Esophagus squamous epithelium (tissue), 5 donors: Measurements from ENCODE around the gene EML1. TPM values are rescaled to one million over a fixed set of nuclear protein-coding genes. Genes with fewer than 3 reads are reported as not detected.

Experiments
- DNase-seq: peaks from one replicate; lab custom pipeline; 2025; lab: John Stamatoyannopoulos, UW
- H3K27ac ChIP-seq, 4 donors: fragments of 200-600 bp; sonication (generic); one replicate each; pipeline ENCODE4 v1.5.1; 2016 to 2019; ENCODE audit warnings: mild to moderate bottlenecking in 1 of 4
- H3K27me3 ChIP-seq, 4 donors: fragments of 200-600 bp; sonication (generic); 1 replicate in 3 of 4; 2 replicates in 1 of 4; pipeline versions ENCODE4 v1.5.1 to v1.6.0; 2017 to 2021; ENCODE audit warnings: antibody characterized with exemption in 1 of 4
- H3K36me3 ChIP-seq, 3 donors: fragments of 200-600 bp; sonication (generic); one replicate each; pipeline ENCODE4 v1.5.1; 2016 to 2019
- H3K4me1 ChIP-seq, 3 donors: fragments of 200-600 bp; sonication (generic); one replicate each; pipeline ENCODE4 v1.5.1; 2017 to 2019
- H3K4me3 ChIP-seq, 4 donors: fragments of 200-600 bp; sonication (generic); 1 replicate in 3 of 4; 2 replicates in 1 of 4; pipeline ENCODE4 v1.5.1; 2016 to 2019; ENCODE audit warnings: mild to moderate bottlenecking in 2 of 4, moderate library complexity in 1 of 4
- H3K9me3 ChIP-seq, 3 donors: fragments of 200-600 bp; sonication (generic); one replicate each; pipeline ENCODE4 v1.5.1; 2016 to 2019
- CTCF ChIP-seq, 6 experiments: fragments of 450-650 bp in 4 of 6; fragments of 200-600 bp in 2 of 6; sonication (generic) in 2 of 6; IDR thresholded peaks; one replicate each; pipeline ENCODE4 v1.5.1; 2016 to 2019; ENCODE audit warnings: antibody characterized with exemption in 6 of 6, mild to moderate bottlenecking in 4 of 6, moderate library complexity in 4 of 6
- POLR2A ChIP-seq, 4 donors: fragments of 450-650 bp; IDR thresholded peaks; one replicate each; pipeline ENCODE4 v1.6.1; 2017; ENCODE audit warnings: antibody characterized with exemption in 4 of 4, mild to moderate bottlenecking in 4 of 4, moderate library complexity in 3 of 4
- WGBS, 2 donors: methylation state at CpG; one replicate each; pipeline ENCODE4 v1.1.5; 2018; 5-methylcytosine and 5-hydroxymethylcytosine counted together
- intact Hi-C: fragments of 100-400 bp; cut with DNase I; formaldehyde crosslinking; loops from one replicate; pipeline ENCODE4 v1.15.0; 2022
- total RNA-seq, 4 donors: library from RNA; depleted of rRNA; stranded (reverse); fragments of >200 nt; gene quantifications; one replicate each; pipeline ENCODE4 v1.1.0, GENCODE V29; 2016
- donor health status: DM: yes; HTN: yes; CAD: no.

Gene EML1
- total RNA-seq, 4 donors from 2014 or later: 3.0 to 22.9 (median 9.4) TPM

- intact Hi-C loops: no loop called here
- H3K9me3 ChIP-seq: no peaks in the 10 kb centered on the region
- no peaks in the 10 kb centered on the region for H3K36me3 ChIP-seq
- H3K4me1 ChIP-seq: peaks cover 16 to 73% (median 26%) of the 10 kb centered on the region in 3 donors
- no peak for DNase-seq
- H3K27ac ChIP-seq: peak overlapping the region; percentile 17 to 85 (median 68)
- 66 to 76% methylated on average over 6 to 7 of the region's 7 CpGs for WGBS, 2 donors
- H3K4me3 ChIP-seq: no peak overlapping the region
- TF ChIP-seq POLR2A (IDR thresholded peaks at IDR 0.05) (no peak), CTCF (IDR thresholded peaks at IDR 0.05) (no peak)
- peaks cover 0 to 51% (median 0%) of the 10 kb centered on the region in 4 donors for H3K27me3 ChIP-seq
Observed at GRCh38 chr14:99747167-99747566, 46.0 kb upstream of the EML1 start.

- H3K36me3 ChIP-seq: no peaks in the 10 kb centered on the region
- no peak overlapping the region for H3K4me3 ChIP-seq
- H3K9me3 ChIP-seq: no peaks in the 10 kb centered on the region
- H3K27me3 ChIP-seq: peaks cover 0 to 54% (median 0%) of the 10 kb centered on the region in 4 donors
- 60 to 87% methylated on average over 6 to 10 of the region's 22 CpGs for WGBS, 2 donors
- TF ChIP-seq CTCF (IDR thresholded peaks at IDR 0.05) (no peak), POLR2A (IDR thresholded peaks at IDR 0.05) (no peak)
- intact Hi-C loops: no loop called here
- peak overlapping the region; percentile 17 to 85 (median 68) for H3K27ac ChIP-seq
- H3K4me1 ChIP-seq: peaks cover 22 to 79% (median 32%) of the 10 kb centered on the region in 3 donors
- DNase-seq: no peak
Observed at GRCh38 chr14:99747582-99748330, 45.5 kb upstream of the EML1 start.

GRCh38 chr14:99748529-99748928 is 44.7 kb upstream of the EML1 start:
- TF ChIP-seq CTCF (IDR thresholded peaks at IDR 0.05): no peak
- no peak for TF ChIP-seq POLR2A (IDR thresholded peaks at IDR 0.05)
- Histone ChIP-seq H3K27ac (no peak overlapping the region), H3K4me3 (no peak overlapping the region), H3K9me3 (no peaks in the 10 kb centered on the region), H3K36me3 (no peaks in the 10 kb centered on the region), H3K27me3 (peaks cover 0 to 53% (median 0%) of the 10 kb centered on the region in 4 donors), H3K4me1 (peaks cover 27 to 87% (median 39%) of the 10 kb centered on the region in 3 donors)
- DNase-seq: no peak
- intact Hi-C loops: no loop called here
- 60 to 74% methylated on average over 9 of the region's 9 CpGs for WGBS, 2 donors

- intact Hi-C loops: no loop called here
- peaks cover 32 to 90% (median 46%) of the 10 kb centered on the region in 3 donors for H3K4me1 ChIP-seq
- H3K27ac ChIP-seq: peak overlapping the region in 3 of 4 donors; percentile 36 to 88 (median 75)
- no peak for TF ChIP-seq POLR2A (IDR thresholded peaks at IDR 0.05)
- peak in 1 of 6 experiments; percentile 27 for TF ChIP-seq CTCF (IDR thresholded peaks at IDR 0.05)
- no peaks in the 10 kb centered on the region for H3K36me3 ChIP-seq
- DNase-seq: no peak
- 74 to 78% methylated on average over 12 to 13 of the region's 13 CpGs for WGBS, 2 donors
- no peak overlapping the region for H3K4me3 ChIP-seq
- no peaks in the 10 kb centered on the region for H3K9me3 ChIP-seq
- peaks cover 0 to 59% (median 0%) of the 10 kb centered on the region in 4 donors for H3K27me3 ChIP-seq
Observed at GRCh38 chr14:99749142-99749541, 44.1 kb upstream of the EML1 start.
